EH (cell line): ENCODE data around the gene HOXA4.
A peak's percentile ranks its signal among the peaks of the same experiment; 100 is the strongest.

Experiments
- DNase-seq: peaks from one replicate; pipeline ENCODE4 v3.0.0-alpha.2; 2015; ENCODE audit warnings: low read depth

The HOXA4 gene

DNA sequence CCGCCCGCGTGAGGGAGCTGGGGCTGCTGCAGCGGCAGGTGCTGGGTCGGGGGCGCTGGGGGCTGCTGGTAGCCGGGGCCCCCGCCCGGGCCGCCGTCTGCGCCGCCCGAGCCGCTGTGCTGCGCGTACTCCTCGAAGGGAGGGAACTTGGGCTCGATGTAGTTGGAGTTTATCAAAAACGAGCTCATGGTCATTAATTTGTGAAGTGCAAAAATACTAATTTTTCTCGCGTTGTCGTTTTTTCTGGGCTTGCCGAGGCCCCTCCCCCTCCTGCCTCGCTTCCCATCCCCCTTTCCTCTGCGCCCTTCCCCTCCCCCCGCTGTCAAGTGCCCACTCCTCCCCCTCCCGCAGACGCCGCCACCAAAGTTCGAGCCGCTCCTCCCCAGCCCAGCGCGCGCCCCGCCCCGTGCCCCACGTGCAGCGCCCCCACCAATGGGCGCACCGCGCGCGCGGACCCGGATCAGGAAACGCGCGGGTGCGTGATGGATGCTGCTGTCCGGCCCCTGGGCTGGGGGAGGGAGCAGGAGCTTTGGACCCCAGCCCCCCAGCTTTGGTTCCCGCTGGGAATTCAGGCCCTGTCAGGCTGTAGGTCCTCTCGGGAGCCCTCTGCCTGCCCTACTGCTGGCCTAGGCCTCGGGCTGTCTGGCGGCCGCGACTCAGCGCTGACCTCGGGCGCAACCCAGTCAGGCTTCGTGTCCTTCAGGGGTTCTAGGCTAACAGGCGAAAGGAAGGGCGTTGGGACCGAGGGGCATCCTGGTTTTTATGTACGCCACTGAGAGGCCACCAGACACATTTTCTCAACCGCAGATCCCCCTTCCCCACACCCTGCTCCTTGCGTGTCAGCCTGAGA is at the start of gene HOXA4:
HOXA4 (minus strand) TSS at position 218 of the 850 bp plus-strand sequence; CDS start at position 194, 24 bp downstream.
- DNase-seq, result peak; percentile 90

DNA sequence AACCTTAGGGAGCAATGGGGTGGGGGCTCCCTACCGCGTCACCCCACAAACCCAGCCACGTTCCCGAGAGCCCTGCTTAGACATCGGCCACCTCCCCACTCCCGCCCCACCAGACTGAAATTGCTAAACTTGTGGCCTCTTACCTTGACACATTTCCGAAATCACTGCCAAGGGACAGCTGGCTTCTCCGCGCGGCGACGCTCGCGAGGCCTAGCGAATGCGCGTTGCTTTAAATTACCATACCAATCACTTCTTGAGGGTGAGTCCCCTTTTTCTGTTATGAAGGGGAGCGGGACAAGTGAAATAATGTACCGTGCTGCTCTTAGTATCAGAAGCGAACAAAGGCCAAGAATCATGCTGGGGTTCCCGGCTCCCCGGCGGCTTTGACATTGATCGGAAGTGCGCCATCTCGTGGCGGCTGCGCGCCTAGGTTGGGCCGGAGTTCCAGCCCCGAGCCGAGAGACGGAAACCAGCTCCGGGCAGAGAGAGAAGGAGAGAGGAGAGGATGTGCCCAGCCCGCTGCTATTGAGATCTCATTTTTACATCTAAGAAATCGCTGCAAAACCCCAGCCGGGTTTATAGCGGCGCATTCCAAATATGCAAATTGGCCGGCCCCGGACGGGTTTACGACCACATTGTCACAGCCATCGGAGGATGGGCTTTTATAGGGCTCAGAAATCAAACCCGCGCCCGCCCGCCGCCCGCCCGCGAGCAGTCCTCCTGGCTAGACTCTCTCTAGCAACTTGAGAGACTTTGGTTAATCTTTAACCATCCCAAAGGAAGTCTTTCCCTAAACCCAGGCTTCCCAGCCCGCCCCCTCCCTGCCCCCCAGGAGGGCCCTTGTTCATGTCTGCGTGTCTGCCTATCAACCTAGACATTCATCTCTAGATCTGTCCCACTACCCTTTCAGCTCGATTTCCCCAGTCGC is 49.2 kb upstream of the HOXA4 start:
- peak; percentile 95 for DNase-seq

DNA sequence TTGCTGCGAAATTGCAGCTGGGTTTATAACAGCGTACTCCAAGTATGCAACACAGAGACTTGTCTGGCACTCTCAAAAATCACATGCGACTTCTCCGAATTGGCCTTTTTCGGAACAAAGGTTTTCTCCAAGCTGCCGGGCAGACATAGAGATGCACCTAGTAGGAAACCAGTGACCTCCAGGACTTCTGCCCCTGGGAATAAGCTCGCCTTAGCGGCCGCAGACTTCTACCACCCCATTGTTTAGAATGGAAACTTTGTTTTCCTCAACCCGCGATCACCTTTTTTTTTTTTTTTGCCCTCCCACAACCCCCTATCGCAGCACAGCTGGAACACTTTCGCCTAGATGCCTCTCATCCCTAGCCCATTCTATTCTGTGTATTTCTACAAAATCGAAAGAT is 48.5 kb upstream of the HOXA4 start:
- peak; percentile 47 for DNase-seq

DNA sequence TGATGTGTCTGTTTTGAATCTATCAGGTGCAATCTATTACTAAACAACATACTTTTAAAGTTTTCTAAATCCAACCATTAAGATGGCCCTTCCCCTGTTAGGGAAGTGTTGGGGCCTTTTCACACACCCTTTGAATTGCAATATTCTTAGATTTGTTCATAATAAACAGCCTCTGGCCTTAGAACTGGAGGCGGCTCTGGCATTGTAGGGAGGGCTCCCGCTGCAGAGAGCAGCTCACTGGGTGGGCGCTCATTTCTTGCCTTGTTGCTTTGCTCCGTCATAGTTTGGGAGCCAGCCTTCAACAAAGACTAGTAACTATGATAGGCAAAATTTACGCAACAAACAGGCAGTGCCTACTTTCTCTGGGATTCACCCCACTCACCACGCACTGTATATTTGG is 47.8 kb upstream of the HOXA4 start:
- peak; percentile 74 for DNase-seq

DNA sequence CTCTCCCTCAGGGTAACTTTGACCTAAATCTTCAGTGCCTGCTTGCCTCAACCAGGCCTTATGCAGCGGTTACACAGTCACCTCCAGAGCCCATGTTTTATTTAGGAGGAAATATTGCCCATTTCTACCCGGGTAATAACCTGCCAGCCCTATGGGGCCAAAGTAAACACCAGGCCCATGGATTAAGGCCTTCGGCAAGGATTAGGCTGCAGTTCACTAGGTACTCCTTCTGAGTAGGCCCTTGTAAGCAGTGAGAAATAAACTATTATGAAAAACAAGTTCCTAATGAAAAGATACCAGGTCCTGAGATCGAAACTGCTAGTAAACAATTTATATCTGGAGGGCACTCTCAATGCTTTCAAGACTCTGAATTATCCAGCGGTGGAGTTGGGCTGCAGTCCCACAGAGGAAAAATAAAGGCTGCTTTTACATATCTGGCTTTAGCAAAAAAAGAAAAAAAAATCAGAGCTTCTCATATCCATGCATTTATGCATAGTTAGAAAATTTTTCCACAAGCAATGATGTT is 47.3 kb upstream of the HOXA4 start:
- DNase-seq, result peak; percentile 41

DNA sequence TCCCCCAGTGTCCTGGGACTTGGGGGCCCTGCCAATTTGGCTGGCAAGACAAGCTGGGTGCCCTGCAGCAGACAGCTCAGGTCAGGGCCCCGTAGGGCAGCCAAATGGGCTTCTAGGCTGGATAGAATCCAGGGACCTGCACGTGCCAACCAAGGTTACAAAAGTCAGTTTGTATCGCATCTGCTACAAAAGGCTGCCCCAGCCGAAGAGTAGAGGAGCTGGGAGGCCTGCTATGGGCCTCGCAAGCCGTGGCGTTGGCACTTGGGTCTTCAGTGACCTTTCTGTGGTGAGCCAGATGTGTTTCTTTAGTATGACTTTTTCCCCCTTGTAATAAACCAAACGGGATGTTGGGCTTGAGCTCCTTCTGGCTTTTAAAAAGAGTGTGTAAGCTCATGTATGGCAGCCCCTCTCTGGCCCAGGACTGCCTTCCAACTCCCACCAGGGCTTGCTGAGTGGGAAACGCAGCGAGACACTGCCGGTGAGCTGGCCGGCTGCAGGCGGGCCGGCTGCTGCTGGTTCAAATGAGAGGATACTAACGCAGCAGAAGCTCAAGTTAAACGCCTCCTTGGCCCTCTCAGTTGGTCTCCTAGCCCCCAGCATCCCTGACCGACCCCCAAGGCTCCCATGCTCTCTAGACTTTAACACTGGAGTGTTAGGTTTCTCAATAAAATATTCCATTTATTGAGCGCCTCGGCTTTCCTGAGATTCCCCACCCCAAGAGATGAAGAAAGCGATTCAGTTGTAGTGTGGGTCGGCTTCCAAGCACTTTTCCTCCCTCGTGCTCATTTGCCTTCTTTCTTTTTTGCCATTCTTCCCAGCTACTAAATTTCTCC is 46.6 kb upstream of the HOXA4 start:
- DNase-seq, result peak; percentile 54

DNA sequence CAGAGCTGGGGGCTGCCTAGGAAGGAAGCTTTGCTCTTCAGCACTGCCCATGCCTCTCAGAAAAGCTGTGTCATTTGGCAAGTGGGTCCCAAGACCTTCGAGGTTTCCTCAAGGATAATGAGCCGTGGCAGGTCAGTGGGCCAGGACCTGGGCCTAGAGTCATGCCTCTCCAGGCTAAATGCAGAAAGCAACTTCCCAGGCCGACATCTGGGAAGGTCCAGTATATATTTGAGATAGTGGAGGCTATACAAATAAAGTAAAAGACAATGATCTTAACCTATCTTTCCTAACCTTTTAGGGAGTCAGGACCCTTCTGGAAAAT is 45.9 kb upstream of the HOXA4 start:
- no peak for DNase-seq

DNA sequence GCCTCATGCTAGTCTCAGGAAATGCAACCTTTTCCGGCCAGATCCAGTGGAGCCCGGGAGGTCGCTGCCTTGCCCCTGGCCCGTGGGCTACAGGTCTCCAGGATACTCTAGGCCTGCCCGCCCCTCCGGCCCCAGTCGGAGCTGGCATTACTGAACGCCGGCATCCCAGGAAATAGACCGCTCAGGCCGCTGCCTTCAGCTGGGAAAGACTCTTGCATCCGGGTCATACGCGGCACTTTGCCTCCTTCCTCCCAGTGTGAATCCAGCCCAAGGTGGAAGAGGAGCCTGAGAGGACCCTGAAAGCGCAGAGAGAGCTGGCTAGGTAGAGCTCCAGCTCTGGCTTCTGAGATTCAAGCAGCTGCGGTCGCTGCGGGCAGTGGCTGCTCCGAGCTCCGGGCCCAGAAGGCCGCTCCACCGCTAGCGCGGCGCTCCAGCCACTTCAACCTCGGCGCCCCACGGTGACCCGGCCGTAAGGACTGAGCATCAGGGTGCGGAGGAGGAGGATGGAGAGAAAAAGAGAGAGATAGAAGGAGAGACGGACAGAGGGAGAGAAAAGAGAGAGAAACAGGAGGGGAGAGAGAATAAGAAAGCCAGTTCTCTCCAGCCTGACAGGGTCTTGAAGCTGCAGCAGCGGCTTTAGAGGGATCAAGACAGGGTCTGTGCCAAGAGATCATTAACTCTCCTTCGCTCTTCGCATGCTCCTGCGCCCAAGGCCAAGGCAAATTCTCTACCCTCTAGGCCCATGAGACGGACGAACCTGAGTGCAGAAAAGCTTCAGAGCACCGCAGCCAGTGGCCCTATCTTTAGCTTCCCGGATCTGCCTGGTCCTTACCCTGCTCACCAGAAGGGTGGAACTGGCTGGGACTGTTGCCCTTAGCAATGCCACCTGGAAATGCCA is 45.3 kb upstream of the HOXA4 start:
- peak; percentile 72 for DNase-seq

DNA sequence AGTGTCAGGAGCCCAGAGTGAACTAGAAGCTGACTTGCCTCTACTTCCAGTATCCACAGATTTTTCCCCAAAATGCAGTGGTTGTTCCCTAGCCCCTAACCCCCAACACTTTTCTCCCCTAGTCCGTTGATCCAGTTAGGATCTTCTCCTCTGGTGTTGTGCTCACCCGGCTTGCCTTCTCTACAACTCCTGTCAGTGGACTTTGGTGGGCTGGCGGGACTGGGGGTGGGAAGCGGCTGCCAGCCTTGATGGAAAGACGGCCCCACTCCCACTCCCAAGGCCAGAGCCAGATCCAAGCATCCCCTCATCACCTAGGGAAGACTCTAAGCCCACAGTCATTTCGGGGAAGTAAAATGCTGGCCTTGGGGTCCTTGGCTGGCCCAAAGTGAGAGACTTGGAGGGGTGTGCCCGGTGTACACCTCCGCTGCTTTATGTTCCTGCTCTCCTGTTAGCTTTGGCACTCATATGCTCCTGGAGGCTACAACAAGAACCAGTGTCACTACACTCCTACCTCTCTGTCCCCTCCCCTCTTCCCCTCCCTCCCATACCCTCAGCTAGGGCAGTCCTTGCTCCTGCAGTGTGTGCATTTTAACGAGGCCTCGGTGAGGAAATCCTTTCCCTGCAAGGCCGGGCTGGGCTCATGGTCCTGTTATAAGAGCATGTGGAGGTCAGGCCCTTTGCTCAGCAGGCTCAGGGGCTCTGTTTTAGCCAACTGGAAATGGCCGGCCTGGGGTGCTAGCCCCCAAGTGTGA is 44.5 kb upstream of the HOXA4 start:
- peak; percentile 89 for DNase-seq

DNA sequence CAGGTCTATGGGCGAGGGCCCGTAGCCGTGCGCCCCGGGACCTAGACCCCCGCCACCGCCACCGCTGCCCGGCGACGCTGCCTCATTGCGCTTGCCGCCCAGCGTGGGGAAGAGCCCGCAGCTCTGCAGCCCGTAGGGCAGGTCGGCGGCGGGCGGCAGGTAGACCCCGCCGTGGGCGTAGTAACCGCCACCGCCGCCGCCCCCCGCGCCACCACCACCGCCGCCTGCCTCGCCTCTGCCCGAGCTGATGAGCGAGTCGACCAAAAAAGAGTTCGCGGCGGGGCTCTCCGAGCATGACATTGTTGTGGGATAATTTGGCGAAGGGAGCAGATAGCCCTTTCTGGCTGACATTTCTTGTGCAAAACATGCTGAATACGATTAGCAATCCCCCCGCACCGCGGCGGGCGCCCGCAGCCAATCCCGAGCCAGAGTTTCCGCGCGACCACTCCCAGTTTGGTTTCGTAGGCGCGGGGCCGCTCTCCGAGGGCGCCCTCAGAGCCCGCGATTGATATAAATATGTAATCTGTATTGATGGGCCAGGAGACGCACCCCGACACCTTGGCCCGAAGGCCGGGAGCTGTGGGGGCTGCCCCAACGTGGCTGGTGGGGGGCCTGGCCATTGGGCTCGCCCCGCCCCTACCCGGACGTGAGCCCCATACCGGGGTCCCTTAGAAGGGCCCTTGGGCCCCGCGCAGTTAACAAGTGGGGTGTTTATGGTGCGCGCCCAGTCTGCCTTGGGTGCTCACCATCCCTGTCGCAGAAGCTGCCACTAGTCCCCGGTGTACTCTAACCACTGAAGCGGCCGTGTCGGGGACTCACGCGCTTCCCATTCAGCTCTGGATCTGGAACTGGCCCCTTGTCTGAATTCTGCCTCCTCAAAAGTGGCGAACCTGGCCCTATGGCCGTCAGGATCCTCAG is 43.7 kb upstream of the HOXA4 start, which contains the start of gene HOXA10:
HOXA10 (minus strand) TSS at position 365 of the 918 bp plus-strand sequence; CDS start at position 351, 14 bp downstream.
- DNase-seq, result peak; percentile 82

DNA sequence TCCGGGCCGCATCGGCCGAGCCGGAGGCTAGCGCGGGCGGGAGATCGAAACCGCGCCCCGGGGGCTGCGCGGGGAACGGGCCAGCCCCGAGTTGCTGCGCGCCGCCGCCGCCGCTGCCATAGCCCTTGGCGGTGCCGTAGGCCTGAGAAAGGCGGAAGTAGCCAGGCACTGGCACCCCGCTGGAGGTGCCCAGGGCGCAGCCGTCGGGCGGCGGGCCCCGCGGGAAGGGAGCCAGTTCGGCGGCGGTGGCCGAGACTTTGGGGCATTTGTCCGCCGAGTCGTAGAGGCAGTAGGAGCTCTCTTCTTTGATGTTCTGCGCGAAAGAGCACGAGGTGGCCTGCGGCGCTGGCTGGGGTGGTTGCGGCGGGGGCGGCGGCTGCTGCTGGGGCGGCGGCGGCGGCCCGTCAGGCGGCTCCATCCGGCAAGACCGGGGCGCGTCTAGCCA is 43.0 kb upstream of the HOXA4 start:
- DNase-seq, result peak; percentile 52

DNA sequence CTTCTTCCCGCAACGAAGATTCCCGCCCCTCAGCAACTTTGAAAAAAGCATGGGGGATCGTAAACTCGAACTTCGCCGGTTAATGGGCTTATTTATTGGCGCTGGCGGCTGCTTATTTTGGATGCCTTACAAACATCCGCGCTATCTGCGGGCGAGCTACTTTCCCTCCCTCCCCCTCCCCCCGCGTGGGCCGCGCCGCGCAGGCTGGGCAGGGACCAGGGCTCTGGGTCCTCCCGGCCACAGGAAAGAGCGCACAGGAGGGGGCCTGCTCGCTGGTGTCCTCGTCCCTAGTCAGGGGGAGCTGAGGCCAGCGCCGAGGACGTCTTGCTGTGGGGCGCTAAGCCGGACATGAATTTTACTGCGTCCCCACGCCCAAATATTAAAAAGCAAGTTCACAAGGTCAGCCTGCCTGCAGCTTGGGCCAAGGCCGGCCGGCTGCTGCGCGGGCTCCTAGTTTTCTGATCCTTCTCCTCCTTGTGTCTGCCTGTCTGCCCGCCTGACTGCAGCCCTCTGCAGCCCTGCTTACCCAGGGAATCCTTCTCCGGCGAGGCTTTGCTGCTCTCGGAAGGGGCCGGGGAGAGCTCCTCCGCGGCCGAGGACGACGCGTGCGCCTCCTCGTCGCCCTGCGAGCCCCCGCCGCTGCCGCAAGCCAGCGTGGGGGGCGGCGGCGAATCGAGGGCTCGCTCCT is 42.4 kb upstream of the HOXA4 start:
- peak; percentile 97 for DNase-seq

DNA sequence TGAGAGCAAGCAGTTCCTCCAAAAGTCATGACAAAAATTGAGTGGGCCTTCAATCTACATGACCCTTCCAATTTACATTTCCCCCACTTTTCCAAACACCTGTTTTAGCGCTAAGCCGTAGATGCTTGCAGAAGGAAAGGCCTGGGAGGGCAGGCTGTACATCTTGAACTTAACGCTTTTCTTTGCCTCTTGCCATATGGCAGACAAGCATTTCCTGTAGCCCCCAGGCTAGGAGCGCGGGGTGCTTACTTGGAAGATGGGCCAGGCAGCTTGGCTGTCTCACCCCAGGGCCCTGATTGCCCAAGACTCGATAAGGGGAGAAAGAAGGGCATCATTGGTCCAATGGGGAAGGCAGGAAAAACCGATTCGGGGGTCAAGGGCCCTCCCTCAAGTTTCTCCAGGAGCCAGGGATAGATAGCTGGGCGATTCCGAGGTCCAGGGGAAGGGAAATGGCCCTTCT is 41.8 kb upstream of the HOXA4 start:
- DNase-seq, result peak; percentile 87

DNA sequence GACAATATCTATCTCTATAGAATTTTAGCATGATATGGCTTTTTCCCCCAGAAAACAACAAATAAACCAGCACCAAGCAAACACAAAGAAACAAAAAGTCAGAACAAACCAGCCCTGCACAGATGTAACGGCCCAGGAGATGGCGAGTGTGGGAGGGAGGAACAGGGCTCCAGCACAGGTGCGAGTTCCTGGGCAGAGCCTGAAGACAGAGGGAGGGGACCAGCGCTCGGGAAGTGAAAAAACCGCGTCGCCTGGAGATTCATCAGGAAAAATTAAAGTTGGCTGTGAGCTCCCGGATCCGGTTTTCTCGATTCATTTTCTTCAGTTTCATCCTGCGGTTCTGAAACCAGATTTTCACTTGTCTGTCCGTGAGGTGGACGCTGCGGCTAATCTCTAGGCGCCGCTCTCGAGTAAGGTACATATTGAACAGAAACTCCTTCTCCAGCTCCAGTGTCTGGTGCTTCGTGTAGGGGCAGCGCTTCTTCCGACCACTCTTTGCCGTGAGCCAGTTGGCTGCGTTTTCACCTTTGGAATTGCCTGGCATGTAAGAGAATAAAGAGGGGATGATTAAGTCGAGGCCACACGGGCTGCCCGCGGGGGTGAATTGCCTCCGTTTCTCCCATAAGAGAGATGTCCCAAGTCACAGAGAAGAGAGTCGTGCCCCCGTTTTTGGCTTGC is 41.2 kb upstream of the HOXA4 start:
- DNase-seq, result peak; percentile 66

DNA sequence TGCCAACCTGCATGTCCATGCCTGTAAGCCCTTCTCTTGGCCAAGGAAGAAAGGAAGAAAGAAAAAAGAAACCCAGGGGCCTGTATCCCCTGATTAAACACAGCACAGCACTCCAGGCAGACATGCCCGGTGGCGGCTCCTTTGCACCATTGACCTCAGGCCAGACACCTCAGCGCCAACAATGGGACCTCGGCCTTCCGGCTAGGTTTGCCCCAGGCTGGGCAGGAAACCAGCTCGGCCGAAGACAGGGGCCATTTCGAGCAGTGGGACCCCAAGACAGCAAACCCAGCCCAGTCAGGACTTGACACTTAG is 40.7 kb upstream of the HOXA4 start:
- peak; percentile 65 for DNase-seq

DNA sequence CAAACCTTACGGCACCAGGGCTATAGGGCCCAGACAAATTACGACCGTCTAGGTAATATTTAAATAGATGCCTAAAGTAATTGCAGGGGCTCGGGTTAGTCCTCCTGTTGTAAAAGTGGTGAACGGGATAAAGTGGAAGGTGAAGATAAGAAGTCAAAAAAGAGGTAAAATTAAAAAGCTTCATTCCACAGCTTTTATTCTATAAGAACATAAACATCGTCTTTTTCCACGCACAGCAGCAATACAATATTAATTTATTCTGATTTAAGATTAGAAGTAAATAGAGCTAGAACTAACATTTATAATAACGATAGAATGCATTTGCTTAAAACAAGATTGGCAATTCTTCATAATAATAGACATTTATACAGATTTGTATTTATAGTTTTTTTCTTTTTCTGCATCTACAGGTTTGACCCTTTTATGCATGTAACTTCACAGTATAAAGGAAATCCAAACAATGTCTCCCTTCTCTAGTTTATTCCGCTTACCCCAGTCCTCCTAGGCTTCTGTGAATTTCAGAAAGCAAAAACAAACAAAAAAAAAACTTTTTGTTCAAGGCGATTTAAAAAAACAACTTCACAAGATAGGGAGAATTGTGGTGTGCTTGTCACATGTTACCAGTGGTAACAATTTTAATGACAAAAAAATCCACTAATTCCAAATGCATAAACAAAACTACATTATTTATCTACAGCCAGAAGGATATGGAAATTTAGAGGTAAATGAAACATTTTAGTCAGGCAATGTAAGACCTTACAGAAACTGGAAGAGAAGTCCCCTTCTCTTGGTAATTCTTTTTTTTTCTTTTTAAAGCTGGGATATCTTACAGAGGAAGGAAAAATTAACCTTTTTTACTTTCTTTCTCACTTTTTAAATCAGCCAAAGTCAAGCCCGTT is 40.1 kb upstream of the HOXA4 start:
- DNase-seq, result peak; percentile 18
